ENCODE data around the gene DRD3.
A peak's percentile ranks its signal among the peaks of the same experiment; 100 is the strongest.

DRD3 gene

GRCh38 chr3:114154321-114154821, 24.5 kb downstream of the DRD3 start:
- H3K9me3 ChIP-seq (ENCODE audit: control insufficient read depth in 5 of 5, low read length in 5 of 5): no peaks in the 10 kb centered on the region
- peaks cover 0 to 9% (median 7%) of the 10 kb centered on the region in 5 donors for H3K4me1 ChIP-seq (ENCODE audit: control insufficient read depth in 5 of 5, insufficient read depth in 5 of 5, low read length in 5 of 5)
- no peak overlapping the region for H3K27ac ChIP-seq (ENCODE audit: low read depth, low read length)
- H3K4me3 ChIP-seq (ENCODE audit: low read depth in 1 of 5, low read length in 5 of 5): no peak overlapping the region
- peaks cover 0 to 3% (median 0%) of the 10 kb centered on the region in 5 donors for H3K27me3 ChIP-seq (ENCODE audit: control insufficient read depth in 5 of 5, insufficient read depth in 4 of 5, low read length in 5 of 5)
- H3K36me3 ChIP-seq (ENCODE audit: control insufficient read depth in 5 of 5, insufficient read depth in 5 of 5, low read length in 5 of 5): no peaks in the 10 kb centered on the region
- no peak overlapping the region for H3K9ac ChIP-seq (ENCODE audit: low read length in 5 of 5)

- no peaks in the 10 kb centered on the region for H3K36me3 ChIP-seq (ENCODE audit: control insufficient read depth in 5 of 5, insufficient read depth in 5 of 5, low read length in 5 of 5)
- H3K27ac ChIP-seq (ENCODE audit: low read depth, low read length): no peak overlapping the region
- H3K9me3 ChIP-seq (ENCODE audit: control insufficient read depth in 5 of 5, low read length in 5 of 5): no peaks in the 10 kb centered on the region
- H3K4me1 ChIP-seq (ENCODE audit: control insufficient read depth in 5 of 5, insufficient read depth in 5 of 5, low read length in 5 of 5): peaks cover 0 to 9% (median 7%) of the 10 kb centered on the region in 5 donors
- no peaks in the 10 kb centered on the region for H3K27me3 ChIP-seq (ENCODE audit: control insufficient read depth in 5 of 5, insufficient read depth in 4 of 5, low read length in 5 of 5)
- peak overlapping the region in 3 of 5 donors; percentile 33 to 65 (median 52) for H3K9ac ChIP-seq (ENCODE audit: low read length in 5 of 5)
- peak overlapping the region; percentile 63 to 79 (median 66) for H3K4me3 ChIP-seq (ENCODE audit: low read depth in 1 of 5, low read length in 5 of 5)
These were observed 26.2 kb downstream of the DRD3 start for GRCh38 chr3:114152519-114153151.

GRCh38 chr3:114151091-114151490, 27.8 kb downstream of the DRD3 start:
- Histone ChIP-seq H3K36me3 (ENCODE audit: control insufficient read depth in 5 of 5, insufficient read depth in 5 of 5, low read length in 5 of 5) (no peaks in the 10 kb centered on the region), H3K9ac (ENCODE audit: low read length in 5 of 5) (no peak overlapping the region), H3K27me3 (ENCODE audit: control insufficient read depth in 5 of 5, insufficient read depth in 4 of 5, low read length in 5 of 5) (no peaks in the 10 kb centered on the region), H3K9me3 (ENCODE audit: control insufficient read depth in 5 of 5, low read length in 5 of 5) (no peaks in the 10 kb centered on the region), H3K27ac (ENCODE audit: low read depth, low read length) (no peak overlapping the region), H3K4me1 (ENCODE audit: control insufficient read depth in 5 of 5, insufficient read depth in 5 of 5, low read length in 5 of 5) (peaks cover 0 to 9% (median 7%) of the 10 kb centered on the region in 5 donors), H3K4me3 (ENCODE audit: low read depth in 1 of 5, low read length in 5 of 5) (no peak overlapping the region)

GRCh38 chr3:114147251-114147650, 31.6 kb downstream of the DRD3 start:
- H3K4me3 ChIP-seq (ENCODE audit: low read depth in 1 of 5, low read length in 5 of 5): no peak overlapping the region
- no peaks in the 10 kb centered on the region for H3K9me3 ChIP-seq (ENCODE audit: control insufficient read depth in 5 of 5, low read length in 5 of 5)
- no peaks in the 10 kb centered on the region for H3K27me3 ChIP-seq (ENCODE audit: control insufficient read depth in 5 of 5, insufficient read depth in 4 of 5, low read length in 5 of 5)
- H3K4me1 ChIP-seq (ENCODE audit: control insufficient read depth in 5 of 5, insufficient read depth in 5 of 5, low read length in 5 of 5): peaks cover 0 to 1% (median 0%) of the 10 kb centered on the region in 5 donors
- no peak overlapping the region for H3K27ac ChIP-seq (ENCODE audit: low read depth, low read length)
- H3K9ac ChIP-seq (ENCODE audit: low read length in 5 of 5): no peak overlapping the region
- H3K36me3 ChIP-seq (ENCODE audit: control insufficient read depth in 5 of 5, insufficient read depth in 5 of 5, low read length in 5 of 5): no peaks in the 10 kb centered on the region

- no peak overlapping the region for H3K27ac ChIP-seq (ENCODE audit: low read depth, low read length)
These were observed 33.8 kb downstream of the DRD3 start for GRCh38 chr3:114144909-114145688.

GRCh38 chr3:114143817-114144216, 35.0 kb downstream of the DRD3 start:
- Histone ChIP-seq H3K27ac (ENCODE audit: low read depth, low read length) (no peak overlapping the region), H3K27me3 (ENCODE audit: control insufficient read depth in 5 of 5, insufficient read depth in 4 of 5, low read length in 5 of 5) (no peaks in the 10 kb centered on the region), H3K4me1 (ENCODE audit: control insufficient read depth in 5 of 5, insufficient read depth in 5 of 5, low read length in 5 of 5) (no peaks in the 10 kb centered on the region), H3K4me3 (ENCODE audit: low read depth in 1 of 5, low read length in 5 of 5) (no peak overlapping the region), H3K36me3 (ENCODE audit: control insufficient read depth in 5 of 5, insufficient read depth in 5 of 5, low read length in 5 of 5) (no peaks in the 10 kb centered on the region), H3K9me3 (ENCODE audit: control insufficient read depth in 5 of 5, low read length in 5 of 5) (no peaks in the 10 kb centered on the region), H3K9ac (ENCODE audit: low read length in 5 of 5) (no peak overlapping the region)

More at GRCh38 chr3:114144909-114145688, 33.8 kb downstream of the DRD3 start:
- Histone ChIP-seq H3K9ac (ENCODE audit: low read length in 5 of 5) (no peak overlapping the region), H3K4me1 (ENCODE audit: control insufficient read depth in 5 of 5, insufficient read depth in 5 of 5, low read length in 5 of 5) (no peaks in the 10 kb centered on the region), H3K36me3 (ENCODE audit: control insufficient read depth in 5 of 5, insufficient read depth in 5 of 5, low read length in 5 of 5) (no peaks in the 10 kb centered on the region), H3K27me3 (ENCODE audit: control insufficient read depth in 5 of 5, insufficient read depth in 4 of 5, low read length in 5 of 5) (no peaks in the 10 kb centered on the region), H3K9me3 (ENCODE audit: control insufficient read depth in 5 of 5, low read length in 5 of 5) (no peaks in the 10 kb centered on the region), H3K4me3 (ENCODE audit: low read depth in 1 of 5, low read length in 5 of 5) (no peak overlapping the region)

- no peak overlapping the region for H3K27ac ChIP-seq (ENCODE audit: low read depth, low read length)
- H3K36me3 ChIP-seq (ENCODE audit: control insufficient read depth in 5 of 5, insufficient read depth in 5 of 5, low read length in 5 of 5): no peaks in the 10 kb centered on the region
- no peaks in the 10 kb centered on the region for H3K9me3 ChIP-seq (ENCODE audit: control insufficient read depth in 5 of 5, low read length in 5 of 5)
- no peaks in the 10 kb centered on the region for H3K27me3 ChIP-seq (ENCODE audit: control insufficient read depth in 5 of 5, insufficient read depth in 4 of 5, low read length in 5 of 5)
- H3K4me1 ChIP-seq (ENCODE audit: control insufficient read depth in 5 of 5, insufficient read depth in 5 of 5, low read length in 5 of 5): no peaks in the 10 kb centered on the region
- no peak overlapping the region for H3K4me3 ChIP-seq (ENCODE audit: low read depth in 1 of 5, low read length in 5 of 5)
- no peak overlapping the region for H3K9ac ChIP-seq (ENCODE audit: low read length in 5 of 5)
These were observed 39.0 kb downstream of the DRD3 start for GRCh38 chr3:114139836-114140235.

GRCh38 chr3:114133947-114134346, 44.9 kb downstream of the DRD3 start:
- H3K9me3 ChIP-seq (ENCODE audit: control insufficient read depth in 5 of 5, low read length in 5 of 5): no peaks in the 10 kb centered on the region
- H3K9ac ChIP-seq (ENCODE audit: low read length in 5 of 5): no peak overlapping the region
- H3K4me1 ChIP-seq (ENCODE audit: control insufficient read depth in 5 of 5, insufficient read depth in 5 of 5, low read length in 5 of 5): no peaks in the 10 kb centered on the region
- no peak overlapping the region for H3K27ac ChIP-seq (ENCODE audit: low read depth, low read length)
- H3K4me3 ChIP-seq (ENCODE audit: low read depth in 1 of 5, low read length in 5 of 5): no peak overlapping the region
- no peaks in the 10 kb centered on the region for H3K27me3 ChIP-seq (ENCODE audit: control insufficient read depth in 5 of 5, insufficient read depth in 4 of 5, low read length in 5 of 5)
- H3K36me3 ChIP-seq (ENCODE audit: control insufficient read depth in 5 of 5, insufficient read depth in 5 of 5, low read length in 5 of 5): no peaks in the 10 kb centered on the region

GRCh38 chr3:114132500-114132899, 46.4 kb downstream of the DRD3 start:
- no peak overlapping the region for H3K27ac ChIP-seq (ENCODE audit: low read depth, low read length)
- H3K9me3 ChIP-seq (ENCODE audit: control insufficient read depth in 5 of 5, low read length in 5 of 5): no peaks in the 10 kb centered on the region
- no peaks in the 10 kb centered on the region for H3K4me1 ChIP-seq (ENCODE audit: control insufficient read depth in 5 of 5, insufficient read depth in 5 of 5, low read length in 5 of 5)
- no peak overlapping the region for H3K9ac ChIP-seq (ENCODE audit: low read length in 5 of 5)
- no peaks in the 10 kb centered on the region for H3K27me3 ChIP-seq (ENCODE audit: control insufficient read depth in 5 of 5, insufficient read depth in 4 of 5, low read length in 5 of 5)
- H3K36me3 ChIP-seq (ENCODE audit: control insufficient read depth in 5 of 5, insufficient read depth in 5 of 5, low read length in 5 of 5): no peaks in the 10 kb centered on the region
- H3K4me3 ChIP-seq (ENCODE audit: low read depth in 1 of 5, low read length in 5 of 5): no peak overlapping the region

GRCh38 chr3:114128826-114129225, 50.0 kb downstream of the DRD3 start:
- no peaks in the 10 kb centered on the region for H3K27me3 ChIP-seq (ENCODE audit: control insufficient read depth in 5 of 5, insufficient read depth in 4 of 5, low read length in 5 of 5)
- H3K27ac ChIP-seq (ENCODE audit: low read depth, low read length): no peak overlapping the region
- H3K4me3 ChIP-seq (ENCODE audit: low read depth in 1 of 5, low read length in 5 of 5): no peak overlapping the region
- H3K36me3 ChIP-seq (ENCODE audit: control insufficient read depth in 5 of 5, insufficient read depth in 5 of 5, low read length in 5 of 5): no peaks in the 10 kb centered on the region
- H3K9me3 ChIP-seq (ENCODE audit: control insufficient read depth in 5 of 5, low read length in 5 of 5): no peaks in the 10 kb centered on the region
- H3K9ac ChIP-seq (ENCODE audit: low read length in 5 of 5): no peak overlapping the region
- no peaks in the 10 kb centered on the region for H3K4me1 ChIP-seq (ENCODE audit: control insufficient read depth in 5 of 5, insufficient read depth in 5 of 5, low read length in 5 of 5)
